GM12878 (cell line): ENCODE measurements around the gene PPIC. TPM values are rescaled to one million over a fixed set of nuclear protein-coding genes. Genes with fewer than 3 reads are reported as not detected.

Experiments
- ATAC-seq: fragments of 200-7000 bp; cut with Tn5 transposase; 3 replicates; pipeline ENCODE4 v1.9.1; 2020; ENCODE audit warnings: mild to moderate bottlenecking, moderate library complexity
- BruUV-seq: library from RNA; stranded (reverse); fragments of 400-500 nt; replicated peaks from 2 replicates; lab custom pipeline; 2021; lab: Mats Ljungman, UMichigan
- CTCF ChIA-PET: fragments of 300-600 bp; sonication (Branson Sonifier 250); formaldehyde crosslinking; extraction: SDS; loops from one replicate; lab custom pipeline; 2021; ENCODE audit warnings: inconsistent platforms; lab: Yijun Ruan, JAX
- POLR2A ChIA-PET: fragments of 350-600 bp; formaldehyde crosslinking; extraction: SDS; loops from one replicate; lab custom pipeline; 2021; ENCODE audit warnings: inconsistent platforms; lab: Charles Lee
- RAD21 ChIA-PET: fragments of 300-600 bp; sonication (Branson Sonifier 250); formaldehyde crosslinking; loops from one replicate; lab custom pipeline; 2023; ENCODE audit warnings: antibody characterized with exemption; ENCODE audit not compliant: unreplicated experiment; lab: Charles Lee
- SMC1A ChIA-PET: fragments of 300-600 bp; sonication (Branson Sonifier 250); formaldehyde crosslinking; loops from one replicate; lab custom pipeline; 2023; ENCODE audit not compliant: unreplicated experiment, uncharacterized antibody; lab: Charles Lee
- DNase-seq: peaks from one replicate; pipeline ENCODE4 v3.0.0-alpha.2; 2011; ENCODE audit warnings: low read depth, low spot score
- FAIRE-seq: peaks from 3 replicates; lab custom pipeline; 2011; peaks lifted over from hg19 to GRCh38; lab: Jason Lieb, UNC
- H2AFZ ChIP-seq: 2 replicates; pipeline ENCODE4 v1.6.0; 2011; ENCODE audit warnings: low read depth, low read length, control low read depth; ENCODE audit not compliant: control insufficient read depth
- H3K27ac ChIP-seq: 2 replicates; pipeline ENCODE4 v1.5.1; 2011; ENCODE audit warnings: control low read depth; ENCODE audit not compliant: control insufficient read depth, insufficient read depth
- H3K27me3 ChIP-seq, 2 experiments: replicated peaks in 1 of 2; 2 replicates each; pipeline versions ENCODE4 v1.6.0 to v1.6.1; 2011; ENCODE audit warnings: low read length in 1 of 2; ENCODE audit not compliant: control insufficient read depth in 2 of 2, insufficient read depth in 2 of 2
- H3K36me3 ChIP-seq, 2 experiments: 2 replicates each; pipeline ENCODE4 v1.5.1; 2011; ENCODE audit warnings: low read length in 1 of 2; ENCODE audit not compliant: control insufficient read depth in 2 of 2, insufficient read depth in 2 of 2
- H3K4me1 ChIP-seq: 2 replicates; pipeline ENCODE4 v1.6.1; 2011; ENCODE audit warnings: mild to moderate bottlenecking, low read length, moderate library complexity, mixed read lengths; ENCODE audit not compliant: control insufficient read depth, insufficient read depth
- H3K4me2 ChIP-seq: 2 replicates; pipeline ENCODE4 v1.6.0; 2011; ENCODE audit warnings: control low read depth; ENCODE audit not compliant: control insufficient read depth, insufficient read depth
- H3K4me3 ChIP-seq: fragments of 200-600 bp; sonication (generic); 2 replicates; pipeline ENCODE4 v1.5.1; 2016
- H3K79me2 ChIP-seq: 2 replicates; pipeline ENCODE4 v1.6.0; 2011; ENCODE audit warnings: low read length; ENCODE audit not compliant: control insufficient read depth, insufficient read depth
- H3K9ac ChIP-seq: 2 replicates; pipeline ENCODE4 v1.8.0; 2011; ENCODE audit warnings: low read length, control low read depth, mixed read lengths; ENCODE audit not compliant: control insufficient read depth, insufficient read depth
- H3K9me3 ChIP-seq: replicated peaks from 3 replicates; pipeline ENCODE4 v1.5.1; 2011; ENCODE audit warnings: mild to moderate bottlenecking, low read length; ENCODE audit not compliant: control insufficient read depth, insufficient read depth
- H4K20me1 ChIP-seq: 2 replicates; pipeline ENCODE4 v1.6.0; 2011; ENCODE audit not compliant: control insufficient read depth, insufficient read depth
- BACH1 ChIP-seq: fragments of 450-650 bp; IDR thresholded peaks from 2 replicates; pipeline ENCODE4 v1.6.1; 2017; ENCODE audit warnings: mild to moderate bottlenecking, borderline replicate concordance
- CBX3 ChIP-seq: fragments of 200-600 bp; sonication (generic); IDR thresholded peaks from 2 replicates; pipeline ENCODE4 v1.6.1; 2016; ENCODE audit warnings: low read depth, borderline replicate concordance
- CHD2 ChIP-seq: IDR thresholded peaks from 2 replicates; pipeline ENCODE4 v1.6.1; 2011; ENCODE audit warnings: low read depth, low read length, improper control_type of control experiment, borderline replicate concordance
- DPF2 ChIP-seq: fragments of 450-650 bp; IDR thresholded peaks from 2 replicates; pipeline ENCODE4 v1.6.1; 2017; ENCODE audit warnings: mild to moderate bottlenecking
- FOXK2 ChIP-seq: fragments of 450-650 bp; IDR thresholded peaks from 2 replicates; pipeline ENCODE4 v1.6.1; 2017; ENCODE audit warnings: mild to moderate bottlenecking, moderate library complexity
- HDAC6 ChIP-seq: fragments of 200-600 bp; sonication (generic); IDR thresholded peaks from one replicate; pipeline ENCODE4 v1.8.0; 2017; ENCODE audit warnings: antibody characterized with exemption; ENCODE audit not compliant: unreplicated experiment
- IKZF1 ChIP-seq: fragments of 450-650 bp; conservative IDR thresholded peaks from 2 replicates; pipeline ENCODE4 v1.6.1; 2017; ENCODE audit warnings: antibody characterized with exemption, mild to moderate bottlenecking
- MEF2A ChIP-seq: IDR thresholded peaks from 2 replicates; pipeline ENCODE4 v1.6.1; 2011; ENCODE audit warnings: low read depth, mild to moderate bottlenecking, low read length, moderate library complexity; ENCODE audit not compliant: insufficient read depth
- MTA3 ChIP-seq: IDR thresholded peaks from 2 replicates; pipeline ENCODE4 v1.6.1; 2012; ENCODE audit warnings: low read length, inconsistent platforms, borderline replicate concordance
- NFIC ChIP-seq: IDR thresholded peaks from 2 replicates; pipeline ENCODE4 v1.6.1; 2012; ENCODE audit warnings: low read depth, mild to moderate bottlenecking, inconsistent platforms, low read length, moderate library complexity
- NFYB ChIP-seq: IDR thresholded peaks from 2 replicates; pipeline ENCODE4 v1.6.1; 2011; ENCODE audit warnings: low read depth, mild to moderate bottlenecking, low read length, improper control_type of control experiment, moderate library complexity; ENCODE audit not compliant: insufficient read depth
- PAX5 ChIP-seq: IDR thresholded peaks from 2 replicates; pipeline ENCODE4 v1.6.1; 2011; ENCODE audit warnings: low read depth, low read length, borderline replicate concordance
- RAD21 ChIP-seq: IDR thresholded peaks from 2 replicates; pipeline ENCODE4 v1.6.1; 2011; ENCODE audit warnings: mild to moderate bottlenecking, low read depth, low read length, moderate library complexity; ENCODE audit not compliant: insufficient read depth
- SMC3 ChIP-seq: IDR thresholded peaks from 2 replicates; pipeline ENCODE4 v1.6.1; 2011; ENCODE audit warnings: low read length, improper control_type of control experiment, borderline replicate concordance
- SUZ12 ChIP-seq: fragments of 200-600 bp; sonication (generic); IDR thresholded peaks from one replicate; pipeline ENCODE4 v1.6.1; 2018; ENCODE audit warnings: antibody characterized with exemption, mild to moderate bottlenecking; ENCODE audit not compliant: unreplicated experiment
- YBX1 ChIP-seq: fragments of 450-650 bp; IDR thresholded peaks from 2 replicates; pipeline ENCODE4 v1.6.1; 2016; ENCODE audit warnings: antibody characterized with exemption
- ZNF24 ChIP-seq: fragments of 450-650 bp; IDR thresholded peaks from 2 replicates; pipeline ENCODE4 v1.6.1; 2017; ENCODE audit warnings: antibody characterized with exemption, mild to moderate bottlenecking
- ZNF622 ChIP-seq: fragments of 450-650 bp; IDR thresholded peaks from 2 replicates; pipeline ENCODE4 v1.6.1; 2017; ENCODE audit warnings: mild to moderate bottlenecking, inconsistent platforms
- WGBS: methylation state at CpG from one replicate; pipeline ENCODE4 v1.1.6; 2016; ENCODE audit warnings: low lambda C conversion rate; ENCODE audit not compliant: insufficient replicate concordance, insufficient coverage; ENCODE audit errors: missing lambda C conversion rate; 5-methylcytosine and 5-hydroxymethylcytosine counted together
- in situ Hi-C: fragments of 300-500 bp; cut with MboI; formaldehyde crosslinking; loops from 9 replicates; pipeline ENCODE4 v1.14.3; 2018; ENCODE audit warnings: mixed read lengths
- intact Hi-C: fragments of 100-400 bp; cut with micrococcal nuclease; formaldehyde crosslinking; loops from one replicate; pipeline ENCODE4 v1.14.2; 2022; ENCODE audit not compliant: unreplicated experiment
- polyA plus RNA-seq, 11 experiments: library from polyadenylated mRNA; depleted of rRNA in 4 of 11; unstranded in 6 of 11; stranded (reverse) in 5 of 11; fragments of >200 nt; fragmentation: Nextera tagmentation in 4 of 11; fragmentation: Illumina TruSeq in 1 of 11; extraction: Ambion mirVana in 4 of 11; extraction: Trizol in 1 of 11; gene quantifications; 1 replicate in 1 of 11; 2 replicates in 10 of 11; pipeline versions ENCODE4 v1.2.1 to v1.2.3, GENCODE V29; 2011 to 2016; ENCODE audit warnings: inconsistent platforms in 2 of 11, missing spikeins in 2 of 11, low read depth in 1 of 11
- total RNA-seq, 4 experiments: library from RNA; depleted of rRNA in 3 of 4; stranded (reverse); fragments of >200 nt in 3 of 4; fragmentation: Illumina TruSeq in 1 of 4; extraction: Trizol in 1 of 4; gene quantifications; 2 replicates each; pipeline versions ENCODE4 v1.2.1 to v1.2.3, GENCODE V29; 2013 to 2021
- TF ChIP-seq, protein P1 (sequence below): IDR thresholded peaks from 2 replicates; pipeline ENCODE4 v1.6.1; 2011; ENCODE audit warnings: mild to moderate bottlenecking, low read depth, low read length, moderate library complexity; ENCODE audit not compliant: insufficient replicate concordance

Gene PPIC
- total and polyA plus RNA-seq, 10 of the 15 experiments (the other 5 are each of a cell fraction or from before 2014, with no cell fraction given): 0.12 to 0.21 TPM; not detected in 8

DNA sequence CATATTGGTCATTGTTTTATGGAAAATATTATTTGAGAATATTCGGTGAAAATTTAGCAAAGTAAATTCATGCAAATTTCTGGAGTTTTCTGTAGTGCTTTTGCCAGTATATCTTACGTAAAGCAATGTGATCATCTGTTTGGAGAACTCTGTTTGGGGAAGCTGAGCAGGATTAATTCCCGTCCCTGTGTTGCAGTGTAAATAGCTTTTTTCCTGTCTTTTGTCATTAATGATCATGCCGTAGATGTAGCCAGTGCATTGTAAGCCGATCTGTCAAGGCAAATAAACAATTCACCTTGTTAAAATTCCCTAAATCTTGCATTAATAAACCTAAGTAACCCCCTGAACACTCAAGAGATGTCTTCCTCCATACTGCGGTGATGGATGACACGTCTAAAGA, 39.2 kb downstream of the PPIC start:
- no peaks in the 10 kb centered on the region for H3K79me2 ChIP-seq
- POLR2A ChIA-PET: no interaction called here
- SMC1A ChIA-PET: interaction anchor here (0.6 to 1.6 kb wide), 3 partner anchors 10 to 481 kb away, joined by 3 to 4 read pairs (median 3); no protein-coding TSS in a partner anchor
- 51% methylated on average over 7 of the region's 7 CpGs for WGBS
- intact Hi-C loops: no loop called here
- TF ChIP-seq HDAC6 (no peak), SUZ12 (no peak), CHD2 (no peak)
- TF ChIP-seq, all 136 proteins: peak for 0
- Histone ChIP-seq H3K27me3 (no peaks in the 10 kb centered on the region), H2AFZ (no peak overlapping the region), H3K4me2 (no peak overlapping the region), H3K27ac (no peak overlapping the region), H3K4me1 (no peaks in the 10 kb centered on the region), H4K20me1 (no peaks in the 10 kb centered on the region), H3K9me3 (no peaks in the 10 kb centered on the region), H3K36me3 (no peaks in the 10 kb centered on the region), H3K4me3 (no peak overlapping the region), H3K9ac (no peak overlapping the region)
- in situ Hi-C loops: no loop called here
- DNase-seq (no peak), ATAC-seq (no peak), FAIRE-seq (no peak)
- no TSS peak for BruUV-seq
- RAD21 ChIA-PET: interaction anchor here (1.0 to 1.3 kb wide), 2 partner anchors 98 to 803 kb away, joined by 3 read pairs; no protein-coding TSS in a partner anchor
- CTCF ChIA-PET: interaction anchor here (1.4 to 2.1 kb wide), 2 partner anchors 481 to 802 kb away, joined by 4 to 6 read pairs; no protein-coding TSS in a partner anchor

DNA sequence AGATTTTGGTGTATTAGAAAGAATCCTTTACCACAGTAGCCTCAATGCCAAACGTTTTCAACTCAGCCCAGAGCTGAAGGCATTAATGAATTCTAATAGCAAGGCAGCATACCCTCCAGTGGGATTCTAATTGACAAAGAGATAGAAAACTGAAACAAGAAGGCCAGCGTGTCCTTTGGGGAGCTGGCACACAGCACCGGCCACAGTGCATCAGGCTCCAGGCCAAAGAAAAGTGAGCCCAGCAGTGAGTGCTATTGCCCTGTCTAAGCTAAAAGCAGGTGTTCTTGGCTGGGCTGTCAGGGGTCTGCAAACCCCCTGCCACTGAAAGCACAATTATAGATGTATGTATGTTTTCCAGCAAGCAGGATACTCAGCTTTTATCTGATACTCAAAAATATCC, 40.4 kb downstream of the PPIC start:
- intact Hi-C loops: loop anchor here (1.0 kb wide), 1 partner anchor 480 kb away; no protein-coding TSS in a partner anchor
- 50% methylated on average over 3 of the region's 3 CpGs for WGBS
- Histone ChIP-seq H3K27me3 (no peaks in the 10 kb centered on the region), H2AFZ (no peak overlapping the region), H3K27ac (no peak overlapping the region), H3K9me3 (no peaks in the 10 kb centered on the region), H4K20me1 (no peaks in the 10 kb centered on the region), H3K4me2 (no peak overlapping the region), H3K36me3 (no peaks in the 10 kb centered on the region), H3K79me2 (no peaks in the 10 kb centered on the region), H3K9ac (no peak overlapping the region), H3K4me1 (no peaks in the 10 kb centered on the region), H3K4me3 (no peak overlapping the region)
- DNase-seq (no peak), ATAC-seq (no peak), FAIRE-seq (no peak)
- in situ Hi-C loops: no loop called here
- ChIA-PET SMC1A (interaction anchor here (0.6 to 1.4 kb wide), 2 partner anchors 11 to 382 kb away, joined by 3 read pairs; no protein-coding TSS in a partner anchor), RAD21 (interaction anchor here (1.0 to 1.3 kb wide), 2 partner anchors 97 to 801 kb away, joined by 3 read pairs; no protein-coding TSS in a partner anchor), POLR2A (no interaction called here), CTCF (interaction anchor here (0.9 to 1.4 kb wide), 2 partner anchors 144 to 480 kb away, joined by 3 to 6 read pairs; no protein-coding TSS in a partner anchor)
- BruUV-seq: no TSS peak
- TF ChIP-seq ZNF622 (no peak), NFYB (no peak), IKZF1 (no peak), SMC3 (no peak), BACH1 (no peak), SUZ12 (no peak), RAD21 (no peak), NFIC (no peak), DPF2 (no peak), PAX5 (no peak), MTA3 (no peak), FOXK2 (no peak), MEF2A (no peak), ZNF24 (no peak), YBX1 (no peak), CBX3 (no peak)
- TF ChIP-seq, protein P1, sequence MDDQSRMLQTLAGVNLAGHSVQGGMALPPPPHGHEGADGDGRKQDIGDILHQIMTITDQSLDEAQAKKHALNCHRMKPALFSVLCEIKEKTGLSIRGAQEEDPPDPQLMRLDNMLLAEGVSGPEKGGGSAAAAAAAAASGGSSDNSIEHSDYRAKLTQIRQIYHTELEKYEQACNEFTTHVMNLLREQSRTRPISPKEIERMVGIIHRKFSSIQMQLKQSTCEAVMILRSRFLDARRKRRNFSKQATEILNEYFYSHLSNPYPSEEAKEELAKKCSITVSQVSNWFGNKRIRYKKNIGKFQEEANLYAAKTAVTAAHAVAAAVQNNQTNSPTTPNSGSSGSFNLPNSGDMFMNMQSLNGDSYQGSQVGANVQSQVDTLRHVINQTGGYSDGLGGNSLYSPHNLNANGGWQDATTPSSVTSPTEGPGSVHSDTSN: no peak
